HepG2 (cell line): ENCODE data around the gene ADI1. TPM values are rescaled to one million over a fixed set of nuclear protein-coding genes. Genes with fewer than 3 reads are reported as not detected.

Experiments
- ATAC-seq: fragments of 200-7000 bp; cut with Tn5 transposase; 3 replicates; pipeline ENCODE4 v1.9.1; 2020; ENCODE audit warnings: mild to moderate bottlenecking, moderate library complexity
- BruUV-seq: library from RNA; stranded (reverse); fragments of 400-500 nt; replicated peaks from 2 replicates; lab custom pipeline; 2021; lab: Mats Ljungman, UMichigan
- CTCF ChIA-PET: fragments of 300-600 bp; formaldehyde crosslinking; extraction: SDS; loops from one replicate; lab custom pipeline; 2021; ENCODE audit warnings: low total read pairs, inconsistent platforms, low intra/inter-chr PET ratio; lab: Yijun Ruan, JAX
- POLR2A ChIA-PET: fragments of 350-600 bp; sonication (Branson Sonifier 250); formaldehyde crosslinking; loops from one replicate; lab custom pipeline; 2020; ENCODE audit warnings: antibody characterized with exemption, inconsistent platforms; lab: Yijun Ruan, JAX
- DNase-seq: peaks from one replicate; pipeline ENCODE4 v3.0.0-alpha.2; 2015; ENCODE audit warnings: low spot score
- FAIRE-seq: peaks from 3 replicates; lab custom pipeline; 2011; peaks lifted over from hg19 to GRCh38; lab: Jason Lieb, UNC
- H2AFZ ChIP-seq: one replicate; pipeline ENCODE4 v1.6.1; 2011; ENCODE audit warnings: low read length, inconsistent platforms
- H3K27ac ChIP-seq: fragments of 300-600 bp; 3 replicates; pipeline ENCODE4 v1.8.0; 2011; ENCODE audit warnings: mixed run types, mild to moderate bottlenecking, mixed read lengths, low read length, inconsistent platforms; ENCODE audit not compliant: insufficient read depth; ENCODE audit errors: extremely low read length
- H3K27me3 ChIP-seq, 2 experiments: fragments of 200-600 bp in 1 of 2; 2 replicates in 1 of 2; 3 replicates in 1 of 2; pipeline versions ENCODE4 v1.6.0 to v1.8.0; 2011; ENCODE audit warnings: low read length in 2 of 2, mild to moderate bottlenecking in 2 of 2, moderate library complexity in 2 of 2, inconsistent platforms in 1 of 2; ENCODE audit not compliant: insufficient read depth in 2 of 2, control insufficient read depth in 1 of 2
- H3K36me3 ChIP-seq, 2 experiments: fragments of 200-600 bp in 1 of 2; replicated peaks in 1 of 2; 2 replicates in 1 of 2; 3 replicates in 1 of 2; pipeline versions ENCODE4 v1.5.1 to v1.8.0; 2011; ENCODE audit warnings: low read length in 2 of 2, inconsistent platforms in 1 of 2; ENCODE audit not compliant: insufficient read depth in 2 of 2, control insufficient read depth in 1 of 2
- H3K4me1 ChIP-seq: 2 replicates; pipeline ENCODE4 v1.5.1; 2012; ENCODE audit warnings: low read length, inconsistent platforms; ENCODE audit not compliant: insufficient read depth
- H3K4me2 ChIP-seq: 2 replicates; pipeline ENCODE4 v1.6.0; 2011; ENCODE audit warnings: low read depth, low read length, inconsistent platforms
- H3K4me3 ChIP-seq, 3 experiments: fragments of 200-600 bp in 1 of 3; sonication (generic), shearing (Covaris generic) in 1 of 3; replicated peaks in 1 of 3; 2 replicates each; pipeline ENCODE4 v1.5.1; 2011 to 2016; ENCODE audit warnings: low read length in 3 of 3, inconsistent platforms in 2 of 3, low read depth in 2 of 3, mild to moderate bottlenecking in 2 of 3, control low read depth in 1 of 3, mixed read lengths in 1 of 3; ENCODE audit not compliant: insufficient read depth in 1 of 3
- H3K79me2 ChIP-seq: one replicate; pipeline ENCODE4 v1.6.1; 2011; ENCODE audit warnings: low read length, inconsistent platforms; ENCODE audit not compliant: insufficient read depth
- H3K9ac ChIP-seq: 2 replicates; pipeline ENCODE4 v1.6.0; 2011; ENCODE audit warnings: mild to moderate bottlenecking, low read depth, low read length, inconsistent platforms; ENCODE audit not compliant: insufficient read depth
- H3K9me3 ChIP-seq: 2 replicates; pipeline ENCODE4 v1.5.1; 2012; ENCODE audit warnings: mild to moderate bottlenecking, low read length
- H4K20me1 ChIP-seq: 2 replicates; pipeline ENCODE4 v1.6.0; 2011; ENCODE audit warnings: inconsistent platforms, mild to moderate bottlenecking, low read length, moderate library complexity; ENCODE audit not compliant: insufficient read depth
- ASH2L ChIP-seq: fragments of 300-600, 200-600 bp; sonication (generic); IDR thresholded peaks from 2 replicates; pipeline ENCODE4 v1.7.0; 2017; ENCODE audit warnings: low read depth, mild to moderate bottlenecking, moderate library complexity, mixed read lengths, low read length; ENCODE audit not compliant: insufficient read length
- HDAC1 ChIP-seq: sonication (generic); formaldehyde crosslinking; IDR thresholded peaks from 2 replicates; pipeline ENCODE4 v1.5.1; 2020; ENCODE audit warnings: mild to moderate bottlenecking, missing genetic modification reagents
- PRDM4 ChIP-seq: sonication (generic); formaldehyde crosslinking; IDR thresholded peaks from 2 replicates; pipeline ENCODE4 v1.9.0; 2021; ENCODE audit warnings: missing genetic modification reagents, borderline replicate concordance
- SRF ChIP-seq: IDR thresholded peaks from 2 replicates; pipeline ENCODE4 v1.6.1; 2011; ENCODE audit warnings: mild to moderate bottlenecking, low read depth, low read length, moderate library complexity
- THYN1 ChIP-seq: sonication (generic); formaldehyde crosslinking; IDR thresholded peaks from 2 replicates; pipeline ENCODE4 v1.8.1; 2023; ENCODE audit warnings: low read depth, mild to moderate bottlenecking, moderate library complexity, missing genetic modification reagents, borderline replicate concordance
- ZBTB43 ChIP-seq: sonication (generic); formaldehyde crosslinking; conservative IDR thresholded peaks from 2 replicates; pipeline ENCODE4 v1.4.0; 2020; ENCODE audit warnings: missing genetic modification reagents
- ZNF160 ChIP-seq: sonication (generic); formaldehyde crosslinking; IDR thresholded peaks from 2 replicates; pipeline ENCODE4 v1.8.0; 2022; ENCODE audit warnings: mild to moderate bottlenecking, inconsistent platforms, missing genetic modification reagents
- ZNF280B ChIP-seq: sonication (generic); formaldehyde crosslinking; IDR thresholded peaks from 2 replicates; pipeline ENCODE4 v1.5.0; 2020; ENCODE audit warnings: missing genetic modification reagents, mild to moderate bottlenecking, borderline replicate concordance
- ZNF33A ChIP-seq: sonication (generic); formaldehyde crosslinking; IDR thresholded peaks from 2 replicates; pipeline ENCODE4 v1.5.1; 2020; ENCODE audit warnings: missing genetic modification reagents, mild to moderate bottlenecking, moderate library complexity, borderline replicate concordance
- ZNF788 ChIP-seq: sonication (generic); formaldehyde crosslinking; IDR thresholded peaks from 2 replicates; pipeline ENCODE4 v1.5.0; 2020; ENCODE audit warnings: mild to moderate bottlenecking, missing genetic modification reagents, borderline replicate concordance
- WGBS: methylation state at CpG from one replicate; pipeline ENCODE4 v1.1.6; 2017; ENCODE audit warnings: low lambda C conversion rate; 5-methylcytosine and 5-hydroxymethylcytosine counted together
- in situ Hi-C: cut with HindIII; loops from 2 replicates; pipeline ENCODE4 v1.10.0; 2017; ENCODE audit warnings: low pct_unique_long_range_greater_than_20kb; ENCODE audit not compliant: extremely low pct_ligation_motif_present
- intact Hi-C: fragments of 100-400 bp; cut with micrococcal nuclease; formaldehyde crosslinking; loops from one replicate; pipeline ENCODE4 v1.10.0; 2022; ENCODE audit not compliant: unreplicated experiment
- polyA plus RNA-seq, 8 experiments: library from polyadenylated mRNA; depleted of rRNA in 3 of 8; stranded (reverse) in 7 of 8; unstranded in 1 of 8; fragments of >200 nt; fragmentation: Illumina TruSeq in 4 of 8; extraction: Trizol in 4 of 8; gene quantifications; 2 replicates each; pipeline versions ENCODE4 v1.2.1 to v1.2.3, GENCODE V29; 2011 to 2016; ENCODE audit warnings: low read depth in 4 of 8, missing spikeins in 1 of 8, mixed read lengths in 1 of 8; ENCODE audit not compliant: insufficient read depth in 1 of 8
- total RNA-seq, 5 experiments: library from RNA; depleted of rRNA; stranded (reverse); fragments of >200 nt; fragmentation: Illumina TruSeq; extraction: Trizol; gene quantifications; 2 replicates each; pipeline ENCODE4 v1.2.3, GENCODE V29; 2016; ENCODE audit warnings: low read depth in 1 of 5
- TF ChIP-seq, protein P1 (sequence below): conservative IDR thresholded peaks from 2 replicates; pipeline ENCODE4 v1.6.1; 2018; ENCODE audit warnings: missing genetic modification reagents

ADI1 gene
- total and polyA plus RNA-seq, 2 of the 13 experiments (the other 11 are each of a cell fraction or from before 2014, with no cell fraction given), result 28.7 to 123 TPM

DNA sequence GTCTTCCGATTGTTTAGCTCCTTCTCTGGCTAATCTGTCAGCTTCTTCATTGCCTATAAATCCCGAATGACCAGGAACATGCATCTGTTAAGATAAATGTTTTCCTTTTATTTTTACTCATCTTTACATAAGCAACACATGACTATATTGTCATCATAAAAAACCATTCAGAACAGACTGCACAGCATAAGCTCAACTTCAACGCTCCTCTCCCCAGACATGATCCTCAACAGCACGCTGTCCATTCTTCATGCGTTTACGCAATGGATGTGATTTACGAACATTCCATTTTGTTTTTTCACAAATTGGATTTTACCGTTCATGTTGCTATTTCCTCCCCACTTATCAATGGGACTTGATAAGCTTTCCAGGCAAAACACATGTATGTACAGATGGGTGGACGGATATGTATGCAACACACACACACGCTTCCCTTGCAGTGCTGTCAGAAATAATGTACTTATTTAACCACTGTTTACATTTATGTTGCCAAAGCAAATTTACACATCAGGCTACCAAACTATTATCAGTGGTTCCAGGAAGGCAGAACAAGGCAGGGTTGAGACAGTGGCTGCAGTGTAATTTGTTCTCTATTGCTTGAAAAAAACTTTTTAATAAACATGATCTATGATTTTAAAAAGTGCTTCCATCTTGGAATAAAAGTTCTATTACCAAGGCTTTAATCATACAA is 26.6 kb upstream of the ADI1 start (continued):
- TF ChIP-seq ZNF788 (CRISPR knock-in tag) (no peak), ASH2L (no peak)

DNA sequence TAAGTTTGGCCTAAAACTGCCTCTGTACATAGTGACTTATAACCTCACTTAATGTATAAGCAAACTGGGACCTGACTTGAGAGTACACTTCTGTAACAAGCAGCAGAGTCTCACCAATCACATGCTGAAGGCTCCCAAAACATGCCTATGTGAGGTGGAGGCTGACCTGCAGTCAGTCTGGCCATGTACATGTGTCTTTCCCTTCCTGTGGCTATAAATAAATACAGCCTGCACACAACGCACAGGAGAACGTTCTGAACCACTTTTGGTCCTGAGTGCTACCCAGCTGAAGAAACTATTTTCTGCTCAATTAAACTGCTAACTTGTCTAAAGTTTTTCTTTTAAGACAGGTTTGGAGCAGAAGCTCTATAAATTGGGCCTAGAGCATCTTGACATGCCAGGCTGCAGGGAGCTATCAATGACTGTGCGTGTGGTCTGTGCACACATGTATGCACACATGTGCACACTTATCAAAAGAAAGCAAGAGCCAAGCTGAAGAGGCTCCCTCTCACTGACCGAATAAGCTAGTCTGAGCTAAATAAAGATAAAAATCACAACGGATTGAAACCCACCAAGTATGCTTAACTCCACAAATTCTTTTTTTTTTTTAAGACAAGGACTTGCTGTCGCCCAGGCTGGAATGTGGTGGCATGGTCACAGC is 23.8 kb upstream of the ADI1 start:
- ATAC-seq, result no peak
- Histone ChIP-seq H3K4me2 (no peak overlapping the region), H3K36me3 (peaks cover 32 to 70% of the 10 kb centered on the region in 2 experiments), H3K27ac (no peak overlapping the region), H3K9ac (no peak overlapping the region), H3K9me3 (no peaks in the 10 kb centered on the region), H3K4me3 (no peak overlapping the region), H3K79me2 (peaks cover 7% of the 10 kb centered on the region), H3K27me3 (no peaks in the 10 kb centered on the region), H4K20me1 (no peaks in the 10 kb centered on the region), H2AFZ (no peak overlapping the region), H3K4me1 (peaks cover 15% of the 10 kb centered on the region)
- no peak for DNase-seq
- in situ Hi-C loops, result no loop called here
- TF ChIP-seq ZNF160 (CRISPR knock-in tag) (no peak), ZNF280B (no peak), ZBTB43 (no peak), THYN1 (CRISPR knock-in tag) (no peak), SRF (no peak), PRDM4 (no peak), ZNF33A (CRISPR knock-in tag) (no peak), HDAC1 (CRISPR knock-in tag) (no peak)
- TF ChIP-seq, protein P1, sequence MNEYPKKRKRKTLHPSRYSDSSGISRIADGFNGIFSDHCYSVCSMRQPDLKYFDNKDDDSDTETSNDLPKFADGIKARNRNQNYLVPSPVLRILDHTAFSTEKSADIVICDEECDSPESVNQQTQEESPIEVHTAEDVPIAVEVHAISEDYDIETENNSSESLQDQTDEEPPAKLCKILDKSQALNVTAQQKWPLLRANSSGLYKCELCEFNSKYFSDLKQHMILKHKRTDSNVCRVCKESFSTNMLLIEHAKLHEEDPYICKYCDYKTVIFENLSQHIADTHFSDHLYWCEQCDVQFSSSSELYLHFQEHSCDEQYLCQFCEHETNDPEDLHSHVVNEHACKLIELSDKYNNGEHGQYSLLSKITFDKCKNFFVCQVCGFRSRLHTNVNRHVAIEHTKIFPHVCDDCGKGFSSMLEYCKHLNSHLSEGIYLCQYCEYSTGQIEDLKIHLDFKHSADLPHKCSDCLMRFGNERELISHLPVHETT (CRISPR knock-in tag), result no peak
- CTCF ChIA-PET, result no interaction called here
- POLR2A ChIA-PET, result interaction anchor here (1.2 to 1.3 kb wide), 2 partner anchors 15 to 25 kb away, joined by 3 to 8 read pairs; partner anchors contain the start of gene RNASEH1
- 95% methylated on average over 6 of the region's 6 CpGs for WGBS
- intact Hi-C loops, result no loop called here
- FAIRE-seq, result no peak
- no TSS peak for BruUV-seq
